Fibroblast of skin of back (primary cell): ENCODE results near the gene NOA1.
A peak's percentile ranks its signal among the peaks of the same experiment; 100 is the strongest.
"Not testable (repeated sequence)": the region's sequence is repeated elsewhere in the genome, so short reads cannot be mapped to it uniquely, and the experiment has no call there.

ENCODE experiments used
- DNase-seq: peaks from one replicate; pipeline ENCODE4 v3.0.0-alpha.2; 2013

The NOA1 gene

GRCh38 chr4:56953680-56954520 is 23.5 kb downstream of the NOA1 start:
- DNase-seq = no peak

DNA sequence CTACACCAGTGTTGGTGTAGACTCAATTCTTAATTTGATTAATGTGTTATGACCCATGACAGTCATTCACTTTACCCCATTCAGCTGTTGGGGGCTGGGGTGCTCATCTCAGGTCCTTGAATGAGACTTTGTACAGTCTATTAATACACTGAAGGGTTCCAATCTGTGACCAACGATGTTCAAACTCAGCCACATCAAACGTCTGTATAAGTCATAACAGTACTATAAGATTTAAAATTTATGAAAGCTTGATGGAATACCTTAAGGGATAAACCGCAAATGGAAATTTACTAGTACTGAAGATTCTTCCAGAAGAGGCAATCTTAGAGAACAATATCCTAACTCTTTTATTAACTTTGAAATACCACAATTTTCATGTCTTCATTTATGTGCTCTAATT is 36.0 kb downstream of the NOA1 start:
- DNase-seq = no peak

- no peak for DNase-seq
Measured at GRCh38 chr4:56940971-56941370, 36.4 kb downstream of the NOA1 start.

DNA sequence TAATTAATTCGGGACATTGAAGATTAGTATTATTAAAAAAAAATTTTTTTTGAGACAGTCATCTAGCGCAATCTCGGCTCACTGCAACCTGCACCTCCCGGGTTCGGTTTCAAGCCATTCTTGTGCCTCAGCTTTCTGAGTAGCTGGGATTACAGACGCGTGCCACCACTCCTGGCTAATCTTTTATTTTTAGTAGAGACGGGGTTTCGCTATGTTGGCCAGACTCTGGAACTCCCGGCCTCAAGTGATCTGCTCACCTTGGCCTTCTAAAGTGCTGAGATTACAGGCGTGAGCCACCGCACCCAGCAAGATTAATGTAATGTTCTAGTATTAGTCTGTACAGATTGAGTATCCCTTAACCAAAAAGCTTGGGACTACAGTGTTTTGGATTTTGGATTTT is 37.0 kb downstream of the NOA1 start:
- no peak for DNase-seq

GRCh38 chr4:56939826-56940225 is 37.6 kb downstream of the NOA1 start:
- DNase-seq = not testable (repeated sequence)

- DNase-seq = peak; percentile 94
Measured at GRCh38 chr4:56937262-56937661, 40.1 kb downstream of the NOA1 start.

GRCh38 chr4:56931924-56932323 is 45.5 kb downstream of the NOA1 start:
- DNase-seq = no peak

- DNase-seq = no peak
Measured at GRCh38 chr4:56930638-56931037, 46.8 kb downstream of the NOA1 start.

- no peak for DNase-seq
Measured at GRCh38 chr4:56927196-56927595, 50.2 kb downstream of the NOA1 start.

DNA sequence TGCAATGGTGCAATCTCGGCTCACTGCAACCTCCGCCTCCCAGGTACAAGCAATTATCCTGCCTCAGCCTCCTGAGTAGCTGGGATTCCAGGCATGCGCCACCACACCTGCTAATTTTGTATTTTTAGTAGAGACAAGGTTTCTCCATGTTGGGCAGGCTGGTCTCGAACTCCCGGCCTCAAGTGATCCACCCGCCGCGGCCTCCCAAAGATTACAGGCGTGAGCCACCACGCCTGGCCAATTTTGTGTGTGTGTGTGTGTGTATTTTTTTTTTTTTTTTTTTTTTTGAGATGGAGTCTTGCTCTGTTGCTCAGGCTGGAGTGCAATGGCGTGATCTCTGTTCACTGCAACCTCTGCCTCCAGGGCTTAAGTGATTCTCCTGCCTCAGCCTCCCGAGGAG is 62.4 kb downstream of the NOA1 start:
- not testable (repeated sequence) for DNase-seq

GRCh38 chr4:56914336-56914735 is 63.1 kb downstream of the NOA1 start:
- DNase-seq = no peak
